Fibroblast of lung (primary cell): ENCODE data around the gene RANBP3. TPM values are rescaled to one million over a fixed set of nuclear protein-coding genes. Genes with fewer than 3 reads are reported as not detected.

Source experiments
- DNase-seq, 2 donors: peaks; one replicate each; pipeline versions ENCODE4 v3.0.0 to v3.0.0-alpha.2; 2010; ENCODE audit warnings: low read depth in 2 of 2
- H2AFZ ChIP-seq: 2 replicates; pipeline ENCODE4 v1.5.1; 2012; ENCODE audit warnings: low read length, control low read depth, inconsistent platforms
- H3K27ac ChIP-seq: 2 replicates; pipeline ENCODE4 v1.5.1; 2011; ENCODE audit warnings: low read length, control low read depth; ENCODE audit not compliant: insufficient read depth
- H3K27me3 ChIP-seq: 2 replicates; pipeline ENCODE4 v1.5.1; 2011; ENCODE audit warnings: mild to moderate bottlenecking, low read length; ENCODE audit not compliant: control insufficient read depth, insufficient read depth
- H3K36me3 ChIP-seq: 2 replicates; pipeline ENCODE4 v1.5.1; 2011; ENCODE audit warnings: low read length; ENCODE audit not compliant: control insufficient read depth, insufficient read depth
- H3K4me1 ChIP-seq: 2 replicates; pipeline ENCODE4 v1.5.1; 2011; ENCODE audit warnings: low read length; ENCODE audit not compliant: control insufficient read depth, insufficient read depth; ENCODE audit errors: extremely low read depth
- H3K4me2 ChIP-seq: 2 replicates; pipeline ENCODE4 v1.5.1; 2011; ENCODE audit warnings: low read length, control low read depth; ENCODE audit not compliant: insufficient read depth; ENCODE audit errors: extremely low read depth
- H3K4me3 ChIP-seq, 4 experiments: fragments of 200-600 bp in 1 of 4; sonication (generic) in 1 of 4; replicated peaks in 1 of 4; 2 replicates each; pipeline ENCODE4 v1.5.1; 2011 to 2016; ENCODE audit warnings: low read length in 4 of 4, low read depth in 3 of 4, mild to moderate bottlenecking in 3 of 4, control low read depth in 2 of 4, inconsistent platforms in 1 of 4, mixed read lengths in 1 of 4; ENCODE audit not compliant: insufficient read depth in 1 of 4; ENCODE audit errors: control extremely low read depth in 1 of 4
- H3K79me2 ChIP-seq: 2 replicates; pipeline ENCODE4 v1.5.1; 2012; ENCODE audit warnings: mild to moderate bottlenecking, low read length, inconsistent platforms; ENCODE audit not compliant: control insufficient read depth, insufficient read depth
- H3K9ac ChIP-seq: 2 replicates; pipeline ENCODE4 v1.5.1; 2011; ENCODE audit warnings: mild to moderate bottlenecking, low read length, control low read depth; ENCODE audit not compliant: insufficient read depth
- H3K9me3 ChIP-seq: 2 replicates; pipeline ENCODE4 v1.5.1; 2012; ENCODE audit warnings: low read depth, low read length; ENCODE audit not compliant: control insufficient read depth, insufficient read depth
- H4K20me1 ChIP-seq: 2 replicates; pipeline ENCODE4 v1.5.1; 2011; ENCODE audit warnings: low read length; ENCODE audit not compliant: control insufficient read depth, insufficient read depth; ENCODE audit errors: extremely low read depth
- EZH2 ChIP-seq: IDR thresholded peaks from 2 replicates; pipeline ENCODE4 v1.5.1; 2012; ENCODE audit warnings: low read length, control low read depth, mild to moderate bottlenecking; ENCODE audit errors: missing control alignments
- polyA plus RNA-seq, 2 donors: library from polyadenylated mRNA; depleted of rRNA in 1 of 2; stranded (reverse) in 1 of 2; unstranded in 1 of 2; fragments of >200 nt; gene quantifications; 2 replicates each; pipeline ENCODE4 v1.2.1, GENCODE V29; 2011 to 2012; ENCODE audit warnings: missing spikeins in 1 of 2
- total RNA-seq: library from RNA; depleted of rRNA; stranded (reverse); fragments of >200 nt; gene quantifications from 2 replicates; pipeline ENCODE4 v1.2.1, GENCODE V29; 2014
- TF ChIP-seq, protein P1 (sequence below), 2 donors: IDR thresholded peaks in 1 of 2; conservative IDR thresholded peaks in 1 of 2; 1 replicate in 1 of 2; 2 replicates in 1 of 2; pipeline ENCODE4 v1.5.1; 2011 to 2012; ENCODE audit warnings: low read length in 2 of 2, control low read depth in 1 of 2, inconsistent platforms in 1 of 2, low read depth in 1 of 2, mild to moderate bottlenecking in 1 of 2

RANBP3 gene
- total and polyA plus RNA-seq, 2 donors (not counting 1 experiment from before 2014, with no cell fraction given): 39.8 to 59.4 TPM

DNA sequence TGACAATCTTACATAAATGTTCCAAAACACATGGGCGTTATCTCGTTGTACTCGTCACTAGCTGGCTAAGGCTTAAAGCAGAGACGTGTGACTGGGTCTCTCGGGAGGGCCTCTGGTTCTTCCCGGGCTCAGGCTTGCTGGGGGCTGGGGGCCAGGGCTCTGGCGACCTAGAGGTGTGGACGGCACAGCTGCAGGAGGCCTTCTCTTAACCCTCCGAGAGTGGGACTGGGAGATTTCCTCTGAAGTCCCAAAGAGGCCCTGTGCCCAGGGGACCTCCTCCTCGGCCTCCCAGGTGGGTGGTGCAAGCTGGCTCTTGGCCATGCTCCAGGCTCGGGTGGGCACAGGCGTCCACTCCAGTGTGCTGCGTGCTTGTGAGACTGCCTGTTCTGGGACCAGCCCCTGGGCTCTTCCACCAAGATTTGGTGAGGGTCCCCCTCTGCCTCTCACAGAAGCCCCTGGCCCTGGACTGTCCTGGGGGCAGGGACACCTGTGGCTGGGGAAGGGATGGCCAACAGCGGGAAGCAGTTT is 61.7 kb downstream of the RANBP3 start:
- no peak overlapping the region for H3K27ac ChIP-seq
- H3K36me3 ChIP-seq: peaks cover 23% of the 10 kb centered on the region
- H3K4me2 ChIP-seq: no peak overlapping the region
- H2AFZ ChIP-seq: no peak overlapping the region
- no peak for DNase-seq
- H3K9me3 ChIP-seq: no peaks in the 10 kb centered on the region
- H3K4me1 ChIP-seq: peaks cover 5% of the 10 kb centered on the region
- TF ChIP-seq EZH2: no peak
- TF ChIP-seq, protein P1, sequence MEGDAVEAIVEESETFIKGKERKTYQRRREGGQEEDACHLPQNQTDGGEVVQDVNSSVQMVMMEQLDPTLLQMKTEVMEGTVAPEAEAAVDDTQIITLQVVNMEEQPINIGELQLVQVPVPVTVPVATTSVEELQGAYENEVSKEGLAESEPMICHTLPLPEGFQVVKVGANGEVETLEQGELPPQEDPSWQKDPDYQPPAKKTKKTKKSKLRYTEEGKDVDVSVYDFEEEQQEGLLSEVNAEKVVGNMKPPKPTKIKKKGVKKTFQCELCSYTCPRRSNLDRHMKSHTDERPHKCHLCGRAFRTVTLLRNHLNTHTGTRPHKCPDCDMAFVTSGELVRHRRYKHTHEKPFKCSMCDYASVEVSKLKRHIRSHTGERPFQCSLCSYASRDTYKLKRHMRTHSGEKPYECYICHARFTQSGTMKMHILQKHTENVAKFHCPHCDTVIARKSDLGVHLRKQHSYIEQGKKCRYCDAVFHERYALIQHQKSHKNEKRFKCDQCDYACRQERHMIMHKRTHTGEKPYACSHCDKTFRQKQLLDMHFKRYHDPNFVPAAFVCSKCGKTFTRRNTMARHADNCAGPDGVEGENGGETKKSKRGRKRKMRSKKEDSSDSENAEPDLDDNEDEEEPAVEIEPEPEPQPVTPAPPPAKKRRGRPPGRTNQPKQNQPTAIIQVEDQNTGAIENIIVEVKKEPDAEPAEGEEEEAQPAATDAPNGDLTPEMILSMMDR (conservative IDR thresholded peaks at IDR 0.05 in 1 of 2, IDR thresholded peaks at IDR 0.05 in 1 of 2; ENCODE audit: low read depth in 1 of 2, low read length in 2 of 2): no peak
- no peak overlapping the region for H3K4me3 ChIP-seq
- no peak overlapping the region for H3K9ac ChIP-seq
- H3K27me3 ChIP-seq: no peaks in the 10 kb centered on the region
- H3K79me2 ChIP-seq: no peaks in the 10 kb centered on the region
- H4K20me1 ChIP-seq: no peaks in the 10 kb centered on the region

DNA sequence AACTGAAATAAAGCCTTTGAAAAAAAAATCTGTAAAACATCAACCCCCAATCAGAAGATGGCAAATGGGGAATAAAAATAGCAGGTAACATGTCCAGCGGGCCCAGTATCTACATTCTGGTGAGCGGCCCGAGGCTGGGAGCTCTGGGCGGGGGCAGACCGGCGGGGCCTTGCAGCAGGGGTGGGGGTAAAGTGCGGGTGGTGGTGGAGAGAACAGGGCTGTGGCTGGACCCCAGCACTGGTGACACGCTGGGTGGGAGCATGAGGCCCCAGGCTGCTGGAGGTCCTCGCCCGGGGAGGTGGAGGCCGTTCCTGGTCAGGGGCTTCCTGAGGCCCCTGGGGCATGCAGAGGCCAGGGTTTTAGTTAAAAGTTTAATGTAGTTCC is 62.2 kb downstream of the RANBP3 start:
- Histone ChIP-seq H3K36me3 (peaks cover 20% of the 10 kb centered on the region), H3K27me3 (no peaks in the 10 kb centered on the region), H3K27ac (no peak overlapping the region), H3K4me2 (no peak overlapping the region), H3K79me2 (no peaks in the 10 kb centered on the region), H2AFZ (no peak overlapping the region), H3K4me1 (peaks cover 5% of the 10 kb centered on the region), H3K9me3 (no peaks in the 10 kb centered on the region), H4K20me1 (no peaks in the 10 kb centered on the region), H3K9ac (no peak overlapping the region), H3K4me3 (no peak overlapping the region)
- no peak for TF ChIP-seq EZH2
- no peak for DNase-seq

- no peaks in the 10 kb centered on the region for H3K9me3 ChIP-seq
- no peaks in the 10 kb centered on the region for H3K27me3 ChIP-seq
- no peak overlapping the region for H3K27ac ChIP-seq
- peaks cover 21% of the 10 kb centered on the region for H3K36me3 ChIP-seq
- no peak overlapping the region for H2AFZ ChIP-seq
- peaks cover 5% of the 10 kb centered on the region for H3K4me1 ChIP-seq
- no peak overlapping the region for H3K4me2 ChIP-seq
- no peak for TF ChIP-seq EZH2
- TF ChIP-seq, protein P1 (conservative IDR thresholded peaks at IDR 0.05 in 1 of 2, IDR thresholded peaks at IDR 0.05 in 1 of 2; ENCODE audit: low read depth in 1 of 2, low read length in 2 of 2): no peak
- DNase-seq: no peak
- H4K20me1 ChIP-seq: no peaks in the 10 kb centered on the region
- H3K9ac ChIP-seq: no peak overlapping the region
- H3K4me3 ChIP-seq: no peak overlapping the region
- no peaks in the 10 kb centered on the region for H3K79me2 ChIP-seq
Measured at GRCh38 chr19:5914946-5915781, 62.8 kb downstream of the RANBP3 start.
